ENCODE results near the gene RNF213.

DNA sequence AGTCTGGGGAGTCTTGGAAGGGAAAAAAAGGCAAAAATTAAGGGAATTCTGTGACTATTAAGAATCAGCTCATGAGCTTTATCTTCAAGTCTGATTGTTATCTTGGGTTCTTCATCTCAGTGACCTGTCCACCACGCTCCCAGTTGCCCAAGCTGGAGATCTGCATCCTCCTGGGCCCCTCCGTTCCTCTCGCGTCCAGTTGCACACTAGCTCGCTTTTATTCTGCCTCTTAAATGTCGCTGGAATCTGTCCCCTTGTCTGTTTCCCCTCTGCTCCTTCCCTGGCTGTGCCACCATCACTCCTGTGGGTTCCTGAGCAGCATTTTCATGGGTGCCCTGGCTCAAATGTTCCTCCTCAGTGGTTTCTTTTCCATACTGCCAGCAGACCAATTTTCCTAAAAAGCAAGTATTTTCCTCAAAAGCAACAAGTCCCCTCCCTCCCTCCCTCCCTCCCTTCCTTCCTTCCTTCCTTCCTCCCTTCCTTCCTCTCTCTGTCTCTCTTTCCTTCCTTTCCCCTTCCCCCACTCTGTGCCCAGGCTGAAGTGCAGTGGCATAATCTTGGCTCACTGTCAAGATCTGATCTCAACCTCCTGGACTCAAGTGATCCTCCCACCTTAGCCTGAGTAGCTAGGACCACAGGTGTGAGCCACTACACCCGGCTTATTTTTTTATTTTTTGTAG lies 155.7 kb downstream of the RNF213 start:
- TF ChIP-seq, protein P1, sequence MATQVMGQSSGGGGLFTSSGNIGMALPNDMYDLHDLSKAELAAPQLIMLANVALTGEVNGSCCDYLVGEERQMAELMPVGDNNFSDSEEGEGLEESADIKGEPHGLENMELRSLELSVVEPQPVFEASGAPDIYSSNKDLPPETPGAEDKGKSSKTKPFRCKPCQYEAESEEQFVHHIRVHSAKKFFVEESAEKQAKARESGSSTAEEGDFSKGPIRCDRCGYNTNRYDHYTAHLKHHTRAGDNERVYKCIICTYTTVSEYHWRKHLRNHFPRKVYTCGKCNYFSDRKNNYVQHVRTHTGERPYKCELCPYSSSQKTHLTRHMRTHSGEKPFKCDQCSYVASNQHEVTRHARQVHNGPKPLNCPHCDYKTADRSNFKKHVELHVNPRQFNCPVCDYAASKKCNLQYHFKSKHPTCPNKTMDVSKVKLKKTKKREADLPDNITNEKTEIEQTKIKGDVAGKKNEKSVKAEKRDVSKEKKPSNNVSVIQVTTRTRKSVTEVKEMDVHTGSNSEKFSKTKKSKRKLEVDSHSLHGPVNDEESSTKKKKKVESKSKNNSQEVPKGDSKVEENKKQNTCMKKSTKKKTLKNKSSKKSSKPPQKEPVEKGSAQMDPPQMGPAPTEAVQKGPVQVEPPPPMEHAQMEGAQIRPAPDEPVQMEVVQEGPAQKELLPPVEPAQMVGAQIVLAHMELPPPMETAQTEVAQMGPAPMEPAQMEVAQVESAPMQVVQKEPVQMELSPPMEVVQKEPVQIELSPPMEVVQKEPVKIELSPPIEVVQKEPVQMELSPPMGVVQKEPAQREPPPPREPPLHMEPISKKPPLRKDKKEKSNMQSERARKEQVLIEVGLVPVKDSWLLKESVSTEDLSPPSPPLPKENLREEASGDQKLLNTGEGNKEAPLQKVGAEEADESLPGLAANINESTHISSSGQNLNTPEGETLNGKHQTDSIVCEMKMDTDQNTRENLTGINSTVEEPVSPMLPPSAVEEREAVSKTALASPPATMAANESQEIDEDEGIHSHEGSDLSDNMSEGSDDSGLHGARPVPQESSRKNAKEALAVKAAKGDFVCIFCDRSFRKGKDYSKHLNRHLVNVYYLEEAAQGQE (IDR thresholded peaks at IDR 0.05; ENCODE audit: low read depth): no peak
- TF ChIP-seq, protein P2, sequence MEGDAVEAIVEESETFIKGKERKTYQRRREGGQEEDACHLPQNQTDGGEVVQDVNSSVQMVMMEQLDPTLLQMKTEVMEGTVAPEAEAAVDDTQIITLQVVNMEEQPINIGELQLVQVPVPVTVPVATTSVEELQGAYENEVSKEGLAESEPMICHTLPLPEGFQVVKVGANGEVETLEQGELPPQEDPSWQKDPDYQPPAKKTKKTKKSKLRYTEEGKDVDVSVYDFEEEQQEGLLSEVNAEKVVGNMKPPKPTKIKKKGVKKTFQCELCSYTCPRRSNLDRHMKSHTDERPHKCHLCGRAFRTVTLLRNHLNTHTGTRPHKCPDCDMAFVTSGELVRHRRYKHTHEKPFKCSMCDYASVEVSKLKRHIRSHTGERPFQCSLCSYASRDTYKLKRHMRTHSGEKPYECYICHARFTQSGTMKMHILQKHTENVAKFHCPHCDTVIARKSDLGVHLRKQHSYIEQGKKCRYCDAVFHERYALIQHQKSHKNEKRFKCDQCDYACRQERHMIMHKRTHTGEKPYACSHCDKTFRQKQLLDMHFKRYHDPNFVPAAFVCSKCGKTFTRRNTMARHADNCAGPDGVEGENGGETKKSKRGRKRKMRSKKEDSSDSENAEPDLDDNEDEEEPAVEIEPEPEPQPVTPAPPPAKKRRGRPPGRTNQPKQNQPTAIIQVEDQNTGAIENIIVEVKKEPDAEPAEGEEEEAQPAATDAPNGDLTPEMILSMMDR (IDR thresholded peaks at IDR 0.05 in 2 of 3, conservative IDR thresholded peaks at IDR 0.05 in 1 of 3; ENCODE audit: borderline replicate concordance in 1 of 3, insufficient read depth in 1 of 3, low read depth in 2 of 3, low read length in 2 of 3): no peak
- TF ChIP-seq TCF7L2 (IDR thresholded peaks at IDR 0.05; ENCODE audit: borderline replicate concordance, extremely low read depth, insufficient read depth, insufficient read length) (no peak), CEBPB (IDR thresholded peaks at IDR 0.05; ENCODE audit: low read depth) (no peak)
